GM12873 (cell line): Measurements from ENCODE around the gene TTLL11.

Source experiments
- TF ChIP-seq, protein P1 (sequence below): IDR thresholded peaks from 2 replicates; pipeline ENCODE4 v1.5.1; 2012; ENCODE audit warnings: low read depth, mild to moderate bottlenecking, moderate library complexity, low read length, control low read depth; ENCODE audit not compliant: insufficient read depth; ENCODE audit errors: missing control alignments

The TTLL11 gene

DNA sequence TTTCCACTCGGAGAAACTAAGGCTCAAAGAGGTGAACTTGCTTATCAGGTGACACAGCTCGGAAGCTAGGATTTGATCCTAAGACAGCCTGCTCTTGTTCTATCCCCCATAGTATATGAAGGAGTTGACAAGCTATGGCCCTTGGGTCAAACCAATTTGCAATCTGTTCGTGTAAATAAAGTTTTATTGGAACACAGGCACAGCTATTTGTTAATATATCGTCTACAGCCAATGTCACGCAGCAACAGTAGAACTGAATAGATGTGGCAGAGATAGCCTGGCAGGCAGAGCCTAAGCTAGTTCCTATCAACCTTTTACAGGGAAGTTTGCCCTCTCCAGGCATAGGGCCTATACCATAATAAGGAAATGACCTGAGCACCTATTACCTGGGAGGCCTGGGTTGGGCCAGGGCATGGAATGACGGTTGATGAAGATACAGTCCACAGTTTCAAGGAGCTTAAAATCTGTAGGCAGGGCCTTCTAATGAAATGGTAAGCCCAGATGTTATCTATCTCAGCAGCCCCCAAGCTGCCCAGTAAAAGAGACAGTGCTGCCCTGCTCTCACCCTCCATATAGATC, 179.0 kb downstream of the TTLL11 start:
- TF ChIP-seq, protein P1, sequence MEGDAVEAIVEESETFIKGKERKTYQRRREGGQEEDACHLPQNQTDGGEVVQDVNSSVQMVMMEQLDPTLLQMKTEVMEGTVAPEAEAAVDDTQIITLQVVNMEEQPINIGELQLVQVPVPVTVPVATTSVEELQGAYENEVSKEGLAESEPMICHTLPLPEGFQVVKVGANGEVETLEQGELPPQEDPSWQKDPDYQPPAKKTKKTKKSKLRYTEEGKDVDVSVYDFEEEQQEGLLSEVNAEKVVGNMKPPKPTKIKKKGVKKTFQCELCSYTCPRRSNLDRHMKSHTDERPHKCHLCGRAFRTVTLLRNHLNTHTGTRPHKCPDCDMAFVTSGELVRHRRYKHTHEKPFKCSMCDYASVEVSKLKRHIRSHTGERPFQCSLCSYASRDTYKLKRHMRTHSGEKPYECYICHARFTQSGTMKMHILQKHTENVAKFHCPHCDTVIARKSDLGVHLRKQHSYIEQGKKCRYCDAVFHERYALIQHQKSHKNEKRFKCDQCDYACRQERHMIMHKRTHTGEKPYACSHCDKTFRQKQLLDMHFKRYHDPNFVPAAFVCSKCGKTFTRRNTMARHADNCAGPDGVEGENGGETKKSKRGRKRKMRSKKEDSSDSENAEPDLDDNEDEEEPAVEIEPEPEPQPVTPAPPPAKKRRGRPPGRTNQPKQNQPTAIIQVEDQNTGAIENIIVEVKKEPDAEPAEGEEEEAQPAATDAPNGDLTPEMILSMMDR: no peak

DNA sequence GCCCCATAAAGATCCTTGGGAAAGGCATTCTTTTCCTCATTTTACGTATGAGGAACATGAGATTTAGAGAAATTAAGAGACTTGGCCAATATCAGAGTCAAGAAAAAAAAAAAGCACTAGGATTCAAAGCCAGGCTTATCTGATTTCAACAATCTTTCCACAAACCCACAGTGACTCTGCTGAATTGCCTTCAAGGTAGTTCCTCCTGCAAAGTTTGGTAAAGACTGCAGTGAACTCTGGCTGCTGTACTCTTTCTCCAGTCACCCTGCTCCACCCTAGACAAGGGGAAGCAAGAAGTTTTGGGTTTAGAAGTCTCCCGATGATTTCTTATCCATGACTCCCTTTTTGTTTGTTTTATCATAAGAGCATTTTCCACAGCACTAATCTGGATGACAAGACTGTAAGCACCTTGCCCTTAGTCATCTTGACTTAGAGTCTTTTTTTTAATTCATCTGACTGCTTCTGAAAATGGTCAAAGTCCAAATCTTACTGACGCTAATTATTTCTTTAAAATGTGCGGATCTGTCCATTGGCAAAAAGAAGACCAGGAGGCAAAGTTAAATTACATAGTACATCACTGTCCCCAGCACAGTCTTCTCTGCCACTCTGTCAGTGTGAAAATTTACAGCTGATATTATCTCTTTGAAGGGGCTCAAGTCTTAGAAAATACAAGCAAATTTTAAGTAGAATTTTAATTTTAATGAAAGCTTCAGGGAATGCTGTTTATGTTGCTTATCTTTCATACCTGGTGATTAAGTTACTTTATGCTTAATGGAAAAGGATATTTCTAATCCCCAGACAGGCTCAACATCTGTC, 180.1 kb downstream of the TTLL11 start:
- TF ChIP-seq, protein P1: no peak

- TF ChIP-seq, protein P1: no peak
Observed at GRCh38 chr9:121910491-121911040, 182.5 kb downstream of the TTLL11 start.

DNA sequence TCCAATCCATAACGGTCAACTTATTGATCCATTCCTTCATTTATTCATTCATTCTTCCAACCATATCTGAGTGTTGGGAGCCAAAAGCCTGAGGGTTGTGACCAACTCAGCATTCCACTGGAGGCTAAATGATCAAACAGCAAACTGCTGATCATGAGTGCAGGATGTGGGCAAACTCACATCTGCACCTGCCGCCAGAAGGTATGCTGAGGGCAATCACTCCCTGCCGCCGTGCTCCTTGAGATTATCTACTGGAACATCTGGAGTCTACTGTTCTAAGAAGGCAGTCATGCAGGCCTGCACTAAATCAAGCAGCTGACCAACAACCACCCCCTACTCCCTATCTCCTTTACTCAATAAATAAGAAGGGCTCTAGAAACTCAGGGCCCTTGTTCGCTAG, 184.0 kb downstream of the TTLL11 start:
- TF ChIP-seq, protein P1: no peak

DNA sequence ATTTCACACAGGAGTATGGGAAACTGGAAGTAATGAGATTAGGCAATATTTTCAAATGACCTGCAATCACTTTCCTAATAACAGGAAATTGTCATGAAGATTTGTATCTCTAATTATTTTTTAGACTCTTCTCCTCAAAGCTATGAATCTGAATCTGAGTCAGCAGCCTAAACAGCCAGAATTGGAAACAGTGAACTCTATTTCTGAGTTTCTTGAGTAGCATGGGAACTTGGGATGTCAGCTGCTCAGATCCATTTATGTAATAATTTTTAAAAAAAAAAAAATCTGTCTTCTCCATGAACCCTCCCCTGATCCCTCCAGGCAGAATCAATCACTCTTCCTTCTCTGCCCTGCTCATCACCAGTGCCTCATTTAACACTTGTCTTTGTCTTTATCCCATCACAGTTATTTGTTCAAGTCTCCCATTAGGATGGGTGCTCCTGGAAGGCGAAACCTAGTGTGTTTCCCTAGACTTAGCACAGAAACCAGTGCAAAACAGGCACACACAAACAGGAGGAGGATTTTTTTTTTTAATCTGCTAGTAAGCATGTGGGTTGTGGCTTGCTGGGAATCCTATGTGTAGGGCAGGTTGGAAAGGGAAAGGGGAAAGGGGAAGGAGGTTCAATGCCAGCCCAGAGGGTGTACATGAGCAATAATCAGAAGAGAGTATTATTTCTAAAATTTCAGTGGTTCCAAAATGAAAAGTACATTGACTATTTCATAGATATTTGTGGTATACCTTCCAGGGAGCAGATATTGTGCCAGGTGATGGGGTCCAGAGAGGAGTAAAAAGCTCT, 186.8 kb downstream of the TTLL11 start:
- TF ChIP-seq, protein P1: no peak

GRCh38 chr9:121902461-121903135, 190.5 kb downstream of the TTLL11 start:
- TF ChIP-seq, protein P1: no peak
